Measurements from ENCODE around the gene STK11.

GRCh38 chr19:1266916-1267476 is 61.4 kb downstream of the STK11 start:
- TF ChIP-seq SUZ12 (IDR thresholded peaks at IDR 0.05) (no peak), BHLHE40 (IDR thresholded peaks at IDR 0.05; ENCODE audit: borderline replicate concordance) (no peak), ZNF384 (IDR thresholded peaks at IDR 0.05) (no peak), L3MBTL2 (conservative IDR thresholded peaks at IDR 0.05) (no peak), FOXA1 (IDR thresholded peaks at IDR 0.05) (no peak), NFRKB (IDR thresholded peaks at IDR 0.05) (no peak), FOXK2 (IDR thresholded peaks at IDR 0.05) (no peak), HDGF (IDR thresholded peaks at IDR 0.05; ENCODE audit: borderline replicate concordance) (no peak), FOXM1 (IDR thresholded peaks at IDR 0.05; ENCODE audit: borderline replicate concordance) (peak; percentile 41; the same call in 1 of the 2 replicates), ELF4 (IDR thresholded peaks at IDR 0.05) (no peak), SP1 (IDR thresholded peaks at IDR 0.05) (no peak), TARDBP (IDR thresholded peaks at IDR 0.05) (peak; percentile 71; the same call in 1 of the 2 replicates), ARNT (IDR thresholded peaks at IDR 0.05) (no peak)
- TF ChIP-seq, protein P1, sequence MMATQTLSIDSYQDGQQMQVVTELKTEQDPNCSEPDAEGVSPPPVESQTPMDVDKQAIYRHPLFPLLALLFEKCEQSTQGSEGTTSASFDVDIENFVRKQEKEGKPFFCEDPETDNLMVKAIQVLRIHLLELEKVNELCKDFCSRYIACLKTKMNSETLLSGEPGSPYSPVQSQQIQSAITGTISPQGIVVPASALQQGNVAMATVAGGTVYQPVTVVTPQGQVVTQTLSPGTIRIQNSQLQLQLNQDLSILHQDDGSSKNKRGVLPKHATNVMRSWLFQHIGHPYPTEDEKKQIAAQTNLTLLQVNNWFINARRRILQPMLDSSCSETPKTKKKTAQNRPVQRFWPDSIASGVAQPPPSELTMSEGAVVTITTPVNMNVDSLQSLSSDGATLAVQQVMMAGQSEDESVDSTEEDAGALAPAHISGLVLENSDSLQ (IDR thresholded peaks at IDR 0.05) = no peak

All from HEK293T (cell line).